B cell (primary cell): Measurements from ENCODE around the gene DGCR2. TPM values are rescaled to one million over a fixed set of nuclear protein-coding genes. Genes with fewer than 3 reads are reported as not detected.

Source experiments
- ATAC-seq: fragments of 200-7000 bp; cut with Tn5 transposase; one replicate; pipeline ENCODE4 v1.10.0; 2021; ENCODE audit warnings: low read depth, mild to moderate bottlenecking, moderate number of reproducible peaks, moderate library complexity
- CTCF ChIA-PET: fragments of 350-600 bp; sonication (Branson Sonifier 250); formaldehyde crosslinking; loops from one replicate; lab custom pipeline; 2021; ENCODE audit warnings: antibody characterized with exemption, inconsistent platforms; lab: Charles Lee
- POLR2A ChIA-PET: fragments of 350-600 bp; sonication (Branson Sonifier 250); formaldehyde crosslinking; loops from one replicate; lab custom pipeline; 2021; ENCODE audit warnings: antibody characterized with exemption; lab: Charles Lee
- DNase-seq: peaks from one replicate; pipeline ENCODE4 v3.0.0; 2013
- H2AFZ ChIP-seq: 2 replicates; pipeline ENCODE4 v1.6.1; 2012; ENCODE audit warnings: mild to moderate bottlenecking, low read depth, low read length; ENCODE audit not compliant: insufficient read depth, poor library complexity, severe bottlenecking
- H3K27ac ChIP-seq, 2 donors: 1 replicate in 1 of 2; 2 replicates in 1 of 2; pipeline ENCODE4 v1.5.1; 2012 to 2013; ENCODE audit warnings: low read length in 2 of 2, mild to moderate bottlenecking in 2 of 2, moderate library complexity in 1 of 2
- H3K27me3 ChIP-seq, 4 experiments: fragments of 200-600 bp in 1 of 4; sonication (generic) in 1 of 4; replicated peaks in 1 of 4; 1 replicate in 2 of 4; 2 replicates in 2 of 4; pipeline versions ENCODE4 v1.6.1 to v1.7.0; 2013 to 2016; ENCODE audit warnings: low read length in 3 of 4, mild to moderate bottlenecking in 2 of 4, mixed read lengths in 1 of 4, moderate library complexity in 1 of 4; ENCODE audit not compliant: insufficient read depth in 4 of 4, control insufficient read depth in 3 of 4; ENCODE audit errors: control extremely low read depth in 1 of 4
- H3K36me3 ChIP-seq, 2 experiments: replicated peaks in 1 of 2; 1 replicate in 1 of 2; 2 replicates in 1 of 2; pipeline versions ENCODE4 v1.6.1 to v1.7.1; 2013; ENCODE audit warnings: low read length in 1 of 2; ENCODE audit not compliant: insufficient read depth in 2 of 2, control insufficient read depth in 1 of 2; ENCODE audit errors: control extremely low read depth in 1 of 2, extremely low read depth in 1 of 2
- H3K4me1 ChIP-seq, 2 donors: fragments of 200-600 bp in 1 of 2; sonication (generic) in 1 of 2; 1 replicate in 1 of 2; 2 replicates in 1 of 2; pipeline versions ENCODE4 v1.5.1 to v1.6.1; 2013 to 2017; ENCODE audit warnings: low read length in 2 of 2; ENCODE audit not compliant: control insufficient read depth in 2 of 2, insufficient read depth in 2 of 2
- H3K4me2 ChIP-seq: replicated peaks from 2 replicates; pipeline ENCODE3; 2012; ENCODE audit warnings: mild to moderate bottlenecking, low read depth, low read length; ENCODE audit not compliant: poor library complexity, severe bottlenecking
- H3K4me3 ChIP-seq, 5 experiments: fragments of 200-600 bp in 1 of 5; sonication (generic) in 1 of 5; 1 replicate in 3 of 5; 2 replicates in 2 of 5; pipeline versions ENCODE4 v1.5.1 to v1.7.0; 2011 to 2016; ENCODE audit warnings: low read length in 4 of 5, mild to moderate bottlenecking in 4 of 5, low read depth in 2 of 5, control low read depth in 1 of 5, moderate library complexity in 1 of 5; ENCODE audit not compliant: insufficient read depth in 1 of 5; ENCODE audit errors: control extremely low read depth in 1 of 5, extremely low read depth in 1 of 5
- H3K79me2 ChIP-seq: fragments of 200-600 bp; sonication (generic); one replicate; pipeline ENCODE4 v1.6.0; 2016; ENCODE audit warnings: low read length; ENCODE audit not compliant: control insufficient read depth, insufficient read depth
- H3K9ac ChIP-seq: fragments of 200-600 bp; sonication (generic); 2 replicates; pipeline ENCODE4 v1.6.1; 2017; ENCODE audit warnings: mild to moderate bottlenecking, low read length, moderate library complexity
- H3K9me3 ChIP-seq, 3 donors: one replicate each; pipeline versions ENCODE4 v1.6.1 to v1.7.1; 2013; ENCODE audit warnings: low read length in 2 of 3; ENCODE audit not compliant: control insufficient read depth in 2 of 3, insufficient read depth in 1 of 3; ENCODE audit errors: control extremely low read depth in 1 of 3
- H4K20me1 ChIP-seq: 2 replicates; pipeline ENCODE4 v1.6.0; 2012; ENCODE audit warnings: mild to moderate bottlenecking, low read length; ENCODE audit not compliant: insufficient read depth, control insufficient read depth, poor library complexity, severe bottlenecking
- H3K27ac Mint-ChIP-seq: one replicate; pipeline ENCODE4 v1.8.0; 2021; ENCODE audit warnings: mixed read lengths
- H3K27me3 Mint-ChIP-seq: one replicate; pipeline ENCODE4 v1.8.0; 2021; ENCODE audit warnings: mixed read lengths
- H3K4me1 Mint-ChIP-seq: one replicate; pipeline ENCODE4 v1.8.0; 2021; ENCODE audit warnings: mixed read lengths
- H3K4me3 Mint-ChIP-seq: one replicate; pipeline ENCODE4 v1.8.0; 2021; ENCODE audit warnings: mixed read lengths
- H3K9me3 Mint-ChIP-seq: one replicate; pipeline ENCODE4 v1.8.0; 2022; ENCODE audit warnings: mixed read lengths; ENCODE audit not compliant: insufficient read depth
- CTCF ChIP-seq: fragments of 200-600 bp; IDR thresholded peaks from one replicate; pipeline ENCODE4 v1.8.0; 2022; ENCODE audit warnings: antibody characterized with exemption, mild to moderate bottlenecking
- EZH2 ChIP-seq: IDR thresholded peaks from 2 replicates; pipeline ENCODE4 v1.6.1; 2012; ENCODE audit warnings: borderline replicate concordance, low read depth, mild to moderate bottlenecking, moderate library complexity, low read length; ENCODE audit not compliant: insufficient read depth, poor library complexity, severe bottlenecking
- WGBS: methylation state at CpG from one replicate; pipeline ENCODE4 v1.1.5; 2013; ENCODE audit warnings: missing lambda C conversion rate; ENCODE audit not compliant: insufficient coverage; 5-methylcytosine and 5-hydroxymethylcytosine counted together
- intact Hi-C: fragments of 100-400 bp; cut with micrococcal nuclease; formaldehyde crosslinking; loops from one replicate; pipeline ENCODE4 v1.10.0; 2022
- polyA plus RNA-seq: library from polyadenylated mRNA; depleted of rRNA; stranded (reverse); fragments of >200 nt; gene quantifications from 2 replicates; pipeline ENCODE4 v1.2.3, GENCODE V29; 2012
- total RNA-seq, 2 donors: library from RNA; stranded (reverse); fragments of 120-200 nt in 1 of 2; gene quantifications; 1 replicate in 1 of 2; 2 replicates in 1 of 2; pipeline versions ENCODE4 v1.2.3 to v1.2.4, GENCODE V29; 2013 to 2022

Gene DGCR2
- total and polyA plus RNA-seq, 2 donors (not counting 1 experiment from before 2014, with no cell fraction given): 28.8 to 49.5 TPM

GRCh38 chr22:19105867-19106802 is 16.1 kb downstream of the DGCR2 start:
- H3K9me3 Mint-ChIP-seq: no peaks in the 10 kb centered on the region
- H3K27ac Mint-ChIP-seq: no peak overlapping the region
- Histone ChIP-seq H3K9me3 (no peaks in the 10 kb centered on the region), H3K27me3 (no peaks in the 10 kb centered on the region), H3K9ac (no peak overlapping the region), H4K20me1 (peaks cover 87% of the 10 kb centered on the region), H3K36me3 (peaks cover 0 to 5% of the 10 kb centered on the region in 2 experiments), H3K27ac (no peak overlapping the region), H3K4me3 (no peak overlapping the region), H3K4me2 (no peak overlapping the region), H3K4me1 (peaks cover 21 to 36% of the 10 kb centered on the region in 2 donors), H2AFZ (no peak overlapping the region), H3K79me2 (peaks cover 97% of the 10 kb centered on the region)
- 86% methylated on average over 17 of the region's 18 CpGs for WGBS
- peaks cover 60% of the 10 kb centered on the region for H3K4me1 Mint-ChIP-seq
- peak; percentile 39 for ATAC-seq
- TF ChIP-seq CTCF (peak; percentile 39), EZH2 (no peak)
- H3K27me3 Mint-ChIP-seq: no peaks in the 10 kb centered on the region
- peak; percentile 34 for DNase-seq
- CTCF ChIA-PET: interaction anchor here (0.7 to 1.1 kb wide), 4 partner anchors 16 to 524 kb away, joined by 3 to 4 read pairs (median 3); partner anchors contain the start of genes DGCR2 and ESS2
- no peak overlapping the region for H3K4me3 Mint-ChIP-seq
- intact Hi-C loops: loop anchor here (1.0 to 5.0 kb wide), 2 partner anchors 36 to 524 kb away; partner anchors contain the start of gene ESS2
- POLR2A ChIA-PET: no interaction called here
